Mesenchymal stem cell (in vitro differentiated cells and primary cell): Measurements from ENCODE around the gene SDK2.
A peak's percentile ranks its signal among the peaks of the same experiment; 100 is the strongest.

Experiments
- DNase-seq: peaks from one replicate; pipeline ENCODE4 v3.0.0-alpha.2; 2013
- H2AFZ ChIP-seq: one replicate; pipeline ENCODE4 v1.6.1; 2013; ENCODE audit warnings: low read depth, mild to moderate bottlenecking, control low read depth, inconsistent platforms, low read length, moderate library complexity
- H2AK5ac ChIP-seq: 2 replicates; pipeline ENCODE4 v1.6.1; 2013; ENCODE audit warnings: low read length, moderate library complexity, mild to moderate bottlenecking, inconsistent platforms; ENCODE audit not compliant: severe bottlenecking
- H2BK120ac ChIP-seq: one replicate; pipeline ENCODE4 v1.6.1; 2013; ENCODE audit warnings: low read depth, mild to moderate bottlenecking, inconsistent platforms, low read length, moderate library complexity
- H2BK12ac ChIP-seq, 2 experiments: one replicate each; pipeline ENCODE4 v1.6.1; 2013; ENCODE audit warnings: inconsistent platforms in 2 of 2, low read length in 2 of 2, mild to moderate bottlenecking in 2 of 2, moderate library complexity in 2 of 2, control low read depth in 1 of 2
- H2BK15ac ChIP-seq: one replicate; pipeline ENCODE4 v1.6.1; 2013; ENCODE audit warnings: mild to moderate bottlenecking, low read depth, inconsistent platforms; ENCODE audit not compliant: poor library complexity, severe bottlenecking
- H2BK5ac ChIP-seq: 2 replicates; pipeline ENCODE4 v1.6.1; 2013; ENCODE audit warnings: low read depth, mild to moderate bottlenecking, low read length, control low read depth, inconsistent platforms; ENCODE audit not compliant: poor library complexity, severe bottlenecking
- H3K14ac ChIP-seq, 2 experiments: one replicate each; pipeline ENCODE4 v1.6.1; 2013; ENCODE audit warnings: inconsistent platforms in 2 of 2, low read length in 2 of 2, control low read depth in 1 of 2, mild to moderate bottlenecking in 1 of 2, moderate library complexity in 1 of 2
- H3K18ac ChIP-seq, 2 experiments: one replicate each; pipeline ENCODE4 v1.6.1; 2013; ENCODE audit warnings: inconsistent platforms in 2 of 2, low read length in 2 of 2, control low read depth in 1 of 2, low read depth in 1 of 2, mild to moderate bottlenecking in 1 of 2
- H3K23ac ChIP-seq, 2 experiments: one replicate each; pipeline ENCODE4 v1.6.1; 2013; ENCODE audit warnings: inconsistent platforms in 2 of 2, low read length in 2 of 2, mild to moderate bottlenecking in 2 of 2, moderate library complexity in 2 of 2, control low read depth in 1 of 2
- H3K27ac ChIP-seq: 2 replicates; pipeline ENCODE4 v1.5.1; 2013; ENCODE audit warnings: mild to moderate bottlenecking, moderate library complexity, low read length, control low read depth, inconsistent platforms; ENCODE audit not compliant: poor library complexity, severe bottlenecking
- H3K27me3 ChIP-seq, 2 experiments: 2 replicates each; pipeline versions ENCODE4 v1.6.1 to v1.7.0; 2013; ENCODE audit warnings: low read length in 2 of 2, mild to moderate bottlenecking in 2 of 2, moderate library complexity in 2 of 2, control low read depth in 1 of 2, inconsistent platforms in 1 of 2; ENCODE audit not compliant: control insufficient read depth in 1 of 2, insufficient read depth in 1 of 2
- H3K36me3 ChIP-seq, 2 experiments: 2 replicates each; pipeline versions ENCODE4 v1.6.1 to v1.7.0; 2013; ENCODE audit warnings: low read length in 2 of 2, control low read depth in 1 of 2, inconsistent platforms in 1 of 2, low read depth in 1 of 2, mild to moderate bottlenecking in 1 of 2; ENCODE audit not compliant: insufficient read depth in 2 of 2, control insufficient read depth in 1 of 2
- H3K4ac ChIP-seq, 2 experiments: one replicate each; pipeline ENCODE4 v1.6.1; 2013; ENCODE audit warnings: inconsistent platforms in 2 of 2, low read length in 2 of 2, mild to moderate bottlenecking in 2 of 2, moderate library complexity in 2 of 2, control low read depth in 1 of 2, low read depth in 1 of 2
- H3K4me1 ChIP-seq: 2 replicates; pipeline ENCODE4 v1.6.1; 2013; ENCODE audit warnings: low read depth, low read length, control low read depth; ENCODE audit not compliant: control insufficient read depth, insufficient read depth
- H3K4me2 ChIP-seq: 2 replicates; pipeline ENCODE4 v1.6.1; 2013; ENCODE audit warnings: low read length, mild to moderate bottlenecking, inconsistent platforms; ENCODE audit not compliant: poor library complexity, severe bottlenecking
- H3K4me3 ChIP-seq, 2 experiments: 2 replicates each; pipeline versions ENCODE4 v1.5.1 to v1.7.0; 2013; ENCODE audit warnings: low read length in 2 of 2, mild to moderate bottlenecking in 2 of 2, control low read depth in 1 of 2, low read depth in 1 of 2; ENCODE audit not compliant: insufficient read depth in 1 of 2
- H3K79me1 ChIP-seq: replicated peaks from 2 replicates; pipeline ENCODE4 v1.6.1; 2013; ENCODE audit warnings: mild to moderate bottlenecking, control low read depth, low read length, inconsistent platforms; ENCODE audit not compliant: poor library complexity, severe bottlenecking
- H3K9ac ChIP-seq: 2 replicates; pipeline ENCODE4 v1.7.0; 2013; ENCODE audit warnings: mild to moderate bottlenecking, low read length, moderate library complexity
- H3K9me3 ChIP-seq: 2 replicates; pipeline ENCODE4 v1.7.0; 2013; ENCODE audit warnings: mild to moderate bottlenecking, low read length; ENCODE audit not compliant: control insufficient read depth
- H4K8ac ChIP-seq: one replicate; pipeline ENCODE4 v1.6.1; 2013; ENCODE audit warnings: inconsistent platforms, mild to moderate bottlenecking, low read length, moderate library complexity
- H4K91ac ChIP-seq: one replicate; pipeline ENCODE4 v1.6.1; 2013; ENCODE audit warnings: mild to moderate bottlenecking, low read length, inconsistent platforms
- WGBS: methylation state at CpG from one replicate; pipeline ENCODE4 v1.1.7; 2013; ENCODE audit warnings: mixed read lengths; 5-methylcytosine and 5-hydroxymethylcytosine counted together

Gene SDK2

GRCh38 chr17:73317513-73318426 lies 326.5 kb downstream of the SDK2 start:
- Histone ChIP-seq H2BK15ac (peak overlapping the region; percentile 36), H3K9me3 (no peaks in the 10 kb centered on the region), H3K27ac (no peak overlapping the region), H2BK12ac (peak overlapping the region; percentile 7 to 73), H4K91ac (no peak overlapping the region), H3K18ac (peak overlapping the region in 1 of 2 experiments; percentile 2), H3K23ac (no peak overlapping the region), H2BK120ac (no peak overlapping the region), H2AFZ (no peak overlapping the region), H4K8ac (peak overlapping the region; percentile 51), H2AK5ac (no peak overlapping the region), H3K9ac (no peak overlapping the region), H3K79me1 (no peaks in the 10 kb centered on the region), H3K4ac (peak overlapping the region in 1 of 2 experiments; percentile 15), H3K4me1 (peaks cover 6% of the 10 kb centered on the region), H3K4me3 (no peak overlapping the region), H3K4me2 (no peak overlapping the region), H3K27me3 (no peaks in the 10 kb centered on the region), H2BK5ac (no peak overlapping the region), H3K14ac (no peak overlapping the region), H3K36me3 (no peaks in the 10 kb centered on the region)
- no peak for DNase-seq
- 74% methylated on average over 9 of the region's 9 CpGs for WGBS

GRCh38 chr17:73316919-73317505 lies 327.2 kb downstream of the SDK2 start:
- Histone ChIP-seq H3K4me3 (no peak overlapping the region), H3K4ac (no peak overlapping the region), H2BK5ac (no peak overlapping the region), H4K8ac (peak overlapping the region; percentile 51), H2BK120ac (no peak overlapping the region), H3K79me1 (no peaks in the 10 kb centered on the region), H3K23ac (peak overlapping the region in 1 of 2 experiments; percentile 83), H3K9ac (no peak overlapping the region), H2BK12ac (peak overlapping the region; percentile 7 to 73), H3K4me1 (peaks cover 10% of the 10 kb centered on the region), H3K27ac (no peak overlapping the region), H2AK5ac (no peak overlapping the region), H4K91ac (peak overlapping the region; percentile 16), H3K4me2 (no peak overlapping the region), H3K36me3 (no peaks in the 10 kb centered on the region), H2AFZ (no peak overlapping the region), H3K18ac (peak overlapping the region in 1 of 2 experiments; percentile 41), H3K27me3 (no peaks in the 10 kb centered on the region), H2BK15ac (no peak overlapping the region), H3K14ac (peak overlapping the region in 1 of 2 experiments; percentile 83), H3K9me3 (no peaks in the 10 kb centered on the region)
- no peak for DNase-seq
- WGBS, result 66% methylated on average over 8 of the region's 8 CpGs

GRCh38 chr17:73315471-73315870 lies 328.8 kb downstream of the SDK2 start:
- H2BK5ac ChIP-seq, result no peak overlapping the region
- H3K18ac ChIP-seq, result no peak overlapping the region
- no peak overlapping the region for H2BK120ac ChIP-seq
- H3K14ac ChIP-seq, result no peak overlapping the region
- WGBS, result 63% methylated on average over 3 of the region's 5 CpGs
- no peak overlapping the region for H3K4me2 ChIP-seq
- no peaks in the 10 kb centered on the region for H3K27me3 ChIP-seq
- no peak overlapping the region for H3K4me3 ChIP-seq
- H4K91ac ChIP-seq, result no peak overlapping the region
- no peak overlapping the region for H2AFZ ChIP-seq
- no peak overlapping the region for H4K8ac ChIP-seq
- H3K4me1 ChIP-seq, result peaks cover 10% of the 10 kb centered on the region
- no peak overlapping the region for H3K27ac ChIP-seq
- H2BK15ac ChIP-seq, result no peak overlapping the region
- no peak overlapping the region for H3K9ac ChIP-seq
- H3K4ac ChIP-seq, result no peak overlapping the region
- H3K79me1 ChIP-seq, result no peaks in the 10 kb centered on the region
- H2AK5ac ChIP-seq, result no peak overlapping the region
- no peak overlapping the region for H2BK12ac ChIP-seq
- DNase-seq, result no peak
- no peaks in the 10 kb centered on the region for H3K9me3 ChIP-seq
- no peak overlapping the region for H3K23ac ChIP-seq
- H3K36me3 ChIP-seq, result no peaks in the 10 kb centered on the region

- H4K8ac ChIP-seq, result no peak overlapping the region
- H3K9ac ChIP-seq, result no peak overlapping the region
- H3K36me3 ChIP-seq, result no peaks in the 10 kb centered on the region
- no peak overlapping the region for H2BK15ac ChIP-seq
- no peak overlapping the region for H3K14ac ChIP-seq
- DNase-seq, result no peak
- no peak overlapping the region for H3K18ac ChIP-seq
- H3K79me1 ChIP-seq, result no peaks in the 10 kb centered on the region
- no peaks in the 10 kb centered on the region for H3K9me3 ChIP-seq
- no peak overlapping the region for H2BK12ac ChIP-seq
- H2AFZ ChIP-seq, result no peak overlapping the region
- H3K27me3 ChIP-seq, result no peaks in the 10 kb centered on the region
- H2BK120ac ChIP-seq, result no peak overlapping the region
- no peak overlapping the region for H3K23ac ChIP-seq
- H2BK5ac ChIP-seq, result no peak overlapping the region
- no peak overlapping the region for H3K4ac ChIP-seq
- H3K4me3 ChIP-seq, result no peak overlapping the region
- no peak overlapping the region for H3K4me2 ChIP-seq
- H2AK5ac ChIP-seq, result no peak overlapping the region
- H4K91ac ChIP-seq, result no peak overlapping the region
- no peak overlapping the region for H3K27ac ChIP-seq
- H3K4me1 ChIP-seq, result peaks cover 17% of the 10 kb centered on the region
- WGBS, result 90% methylated on average over 8 of the region's 8 CpGs
These were observed 330.6 kb downstream of the SDK2 start for GRCh38 chr17:73313526-73314127.
